Measurements from ENCODE around the gene ITPR2.

ITPR2 gene

GRCh38 chr12:26507613-26508012 is 325.4 kb downstream of the ITPR2 start:
- no peaks in the 10 kb centered on the region for H3K27me3 ChIP-seq (ENCODE audit: insufficient read depth, low read length)
- no peaks in the 10 kb centered on the region for H3K9me3 ChIP-seq (ENCODE audit: low read length)
- H3K4me2 ChIP-seq (ENCODE audit: low read length) = no peak overlapping the region
- H3K4me3 ChIP-seq (ENCODE audit: low read depth, low read length, poor library complexity, severe bottlenecking) = no peak overlapping the region
- no peak overlapping the region for H3K9ac ChIP-seq (ENCODE audit: low read length)
- H3F3A ChIP-seq (ENCODE audit: insufficient read depth, low read length) = no peaks in the 10 kb centered on the region
- H3K9me2 ChIP-seq (ENCODE audit: low read depth, low read length) = no peaks in the 10 kb centered on the region
- H3K79me2 ChIP-seq (ENCODE audit: insufficient read depth, low read length) = no peaks in the 10 kb centered on the region
- no peaks in the 10 kb centered on the region for H3K4me1 ChIP-seq (ENCODE audit: insufficient read depth, low read length, severe bottlenecking)
- H3K27ac ChIP-seq (ENCODE audit: low read depth, low read length, poor library complexity, severe bottlenecking) = no peak overlapping the region
- H2AFZ ChIP-seq (ENCODE audit: low read length) = no peak overlapping the region
- TF ChIP-seq CTCF (IDR thresholded peaks at IDR 0.05; ENCODE audit: low read length) (no peak), EZH2 (IDR thresholded peaks at IDR 0.05; ENCODE audit: borderline replicate concordance, low read length) (no peak)
- no peaks in the 10 kb centered on the region for H4K20me1 ChIP-seq (ENCODE audit: insufficient read depth, low read length)
- H3K36me3 ChIP-seq (ENCODE audit: insufficient read depth, low read length) = no peaks in the 10 kb centered on the region; the same call in 1 of the 2 replicates

GRCh38 chr12:26499979-26500640 is 332.9 kb downstream of the ITPR2 start:
- H4K20me1 ChIP-seq (ENCODE audit: insufficient read depth, low read length) = no peaks in the 10 kb centered on the region
- H3K27ac ChIP-seq (ENCODE audit: low read depth, low read length, poor library complexity, severe bottlenecking) = no peak overlapping the region
- no peaks in the 10 kb centered on the region for H3K79me2 ChIP-seq (ENCODE audit: insufficient read depth, low read length)
- H3K4me3 ChIP-seq (ENCODE audit: low read depth, low read length, poor library complexity, severe bottlenecking) = no peak overlapping the region
- H3K27me3 ChIP-seq (ENCODE audit: insufficient read depth, low read length) = no peaks in the 10 kb centered on the region
- H3K9ac ChIP-seq (ENCODE audit: low read length) = no peak overlapping the region
- H3K4me2 ChIP-seq (ENCODE audit: low read length) = no peak overlapping the region
- H3F3A ChIP-seq (ENCODE audit: insufficient read depth, low read length) = no peaks in the 10 kb centered on the region
- H3K4me1 ChIP-seq (ENCODE audit: insufficient read depth, low read length, severe bottlenecking) = no peaks in the 10 kb centered on the region
- TF ChIP-seq CTCF (IDR thresholded peaks at IDR 0.05; ENCODE audit: low read length) (no peak), EZH2 (IDR thresholded peaks at IDR 0.05; ENCODE audit: borderline replicate concordance, low read length) (no peak)
- H3K36me3 ChIP-seq (ENCODE audit: insufficient read depth, low read length) = no peaks in the 10 kb centered on the region
- no peak overlapping the region for H2AFZ ChIP-seq (ENCODE audit: low read length)
- no peaks in the 10 kb centered on the region for H3K9me3 ChIP-seq (ENCODE audit: low read length)
- no peaks in the 10 kb centered on the region for H3K9me2 ChIP-seq (ENCODE audit: low read depth, low read length)

GRCh38 chr12:26496170-26496569 is 336.8 kb downstream of the ITPR2 start:
- Histone ChIP-seq H3K9me2 (ENCODE audit: low read depth, low read length) (no peaks in the 10 kb centered on the region), H3K9me3 (ENCODE audit: low read length) (no peaks in the 10 kb centered on the region), H3K36me3 (ENCODE audit: insufficient read depth, low read length) (peaks cover 7% of the 10 kb centered on the region; the same call in 1 of the 2 replicates), H3K79me2 (ENCODE audit: insufficient read depth, low read length) (no peaks in the 10 kb centered on the region), H2AFZ (ENCODE audit: low read length) (no peak overlapping the region), H3K27me3 (ENCODE audit: insufficient read depth, low read length) (no peaks in the 10 kb centered on the region), H3K4me3 (ENCODE audit: low read depth, low read length, poor library complexity, severe bottlenecking) (no peak overlapping the region), H4K20me1 (ENCODE audit: insufficient read depth, low read length) (no peaks in the 10 kb centered on the region), H3K4me1 (ENCODE audit: insufficient read depth, low read length, severe bottlenecking) (no peaks in the 10 kb centered on the region), H3K9ac (ENCODE audit: low read length) (no peak overlapping the region), H3K4me2 (ENCODE audit: low read length) (no peak overlapping the region), H3F3A (ENCODE audit: insufficient read depth, low read length) (no peaks in the 10 kb centered on the region), H3K27ac (ENCODE audit: low read depth, low read length, poor library complexity, severe bottlenecking) (no peak overlapping the region)
- no peak for TF ChIP-seq EZH2 (IDR thresholded peaks at IDR 0.05; ENCODE audit: borderline replicate concordance, low read length)

- Histone ChIP-seq H3K4me2 (ENCODE audit: low read length) (no peak overlapping the region), H3F3A (ENCODE audit: insufficient read depth, low read length) (no peaks in the 10 kb centered on the region), H3K4me1 (ENCODE audit: insufficient read depth, low read length, severe bottlenecking) (no peaks in the 10 kb centered on the region), H3K36me3 (ENCODE audit: insufficient read depth, low read length) (peaks cover 15% of the 10 kb centered on the region; the same call in 1 of the 2 replicates), H3K27ac (ENCODE audit: low read depth, low read length, poor library complexity, severe bottlenecking) (no peak overlapping the region), H2AFZ (ENCODE audit: low read length) (no peak overlapping the region), H3K27me3 (ENCODE audit: insufficient read depth, low read length) (no peaks in the 10 kb centered on the region), H3K9me2 (ENCODE audit: low read depth, low read length) (no peaks in the 10 kb centered on the region), H3K9me3 (ENCODE audit: low read length) (no peaks in the 10 kb centered on the region), H3K9ac (ENCODE audit: low read length) (no peak overlapping the region), H3K79me2 (ENCODE audit: insufficient read depth, low read length) (no peaks in the 10 kb centered on the region), H4K20me1 (ENCODE audit: insufficient read depth, low read length) (no peaks in the 10 kb centered on the region), H3K4me3 (ENCODE audit: low read depth, low read length, poor library complexity, severe bottlenecking) (no peak overlapping the region)
- TF ChIP-seq CTCF (IDR thresholded peaks at IDR 0.05; ENCODE audit: low read length) (no peak), EZH2 (IDR thresholded peaks at IDR 0.05; ENCODE audit: borderline replicate concordance, low read length) (no peak)
These were observed 339.3 kb downstream of the ITPR2 start for GRCh38 chr12:26493656-26494055.

Measured in OCI-LY1 (cell line).